GM21390 (cell line): ENCODE data around the gene CACUL1.
"Not testable (repeated sequence)": the region's sequence is repeated elsewhere in the genome, so short reads cannot be mapped to it uniquely, and the experiment has no call there.

ENCODE experiments used
- ATAC-seq: cut with Tn5 transposase; IDR thresholded peaks from one replicate; pipeline ENCODE4 v1.9.1; 2021; ENCODE audit not compliant: unreplicated experiment

The CACUL1 gene

GRCh38 chr10:118692872-118693271 lies 61.9 kb downstream of the CACUL1 start:
- no peak for ATAC-seq

GRCh38 chr10:118689070-118689858 lies 65.5 kb downstream of the CACUL1 start:
- ATAC-seq = no peak

- ATAC-seq = no peak
Measured at GRCh38 chr10:118687472-118687871, 67.3 kb downstream of the CACUL1 start.

GRCh38 chr10:118682533-118682932 lies 72.2 kb downstream of the CACUL1 start:
- no peak for ATAC-seq

GRCh38 chr10:118680197-118680596 lies 74.6 kb downstream of the CACUL1 start:
- ATAC-seq = no peak

- ATAC-seq = no peak
Measured at GRCh38 chr10:118674226-118674919, 80.4 kb downstream of the CACUL1 start.

GRCh38 chr10:118672766-118673715 lies 81.7 kb downstream of the CACUL1 start:
- ATAC-seq = no peak

GRCh38 chr10:118672153-118672552 lies 82.6 kb downstream of the CACUL1 start:
- no peak for ATAC-seq

GRCh38 chr10:118671221-118671620 lies 83.5 kb downstream of the CACUL1 start:
- ATAC-seq = not testable (repeated sequence)

GRCh38 chr10:118670472-118671124 lies 84.2 kb downstream of the CACUL1 start:
- ATAC-seq = no peak

- ATAC-seq = no peak
Measured at GRCh38 chr10:118669835-118670234, 84.9 kb downstream of the CACUL1 start.

GRCh38 chr10:118669020-118669791 lies 85.6 kb downstream of the CACUL1 start:
- no peak for ATAC-seq

GRCh38 chr10:118668228-118668952 lies 86.4 kb downstream of the CACUL1 start:
- no peak for ATAC-seq

GRCh38 chr10:118667732-118668131 lies 87.0 kb downstream of the CACUL1 start:
- no peak for ATAC-seq

GRCh38 chr10:118666350-118666749 lies 88.4 kb downstream of the CACUL1 start:
- ATAC-seq = no peak

- no peak for ATAC-seq
Measured at GRCh38 chr10:118664321-118664720, 90.4 kb downstream of the CACUL1 start.

- no peak for ATAC-seq
Measured at GRCh38 chr10:118663176-118663575, 91.6 kb downstream of the CACUL1 start.

- no peak for ATAC-seq
Measured at GRCh38 chr10:118662228-118663035, 92.3 kb downstream of the CACUL1 start.

GRCh38 chr10:118658762-118659161 lies 96.0 kb downstream of the CACUL1 start:
- no peak for ATAC-seq
